CD8-positive, alpha-beta memory T cell (primary cell): Measurements from ENCODE around the gene SUMO2. TPM values are rescaled to one million over a fixed set of nuclear protein-coding genes. Genes with fewer than 3 reads are reported as not detected.
A peak's percentile ranks its signal among the peaks of the same experiment; 100 is the strongest.
"Not testable (repeated sequence)": the region's sequence is repeated elsewhere in the genome, so short reads cannot be mapped to it uniquely, and the experiment has no call there.

Experiments used
- CTCF ChIA-PET: fragments of 350-600 bp; sonication (Branson Sonifier 250); formaldehyde crosslinking; loops from one replicate; lab custom pipeline; 2021; ENCODE audit warnings: antibody characterized with exemption; lab: Charles Lee
- POLR2A ChIA-PET: fragments of 350-600 bp; sonication (Branson Sonifier 250); formaldehyde crosslinking; loops from one replicate; lab custom pipeline; 2021; ENCODE audit warnings: antibody characterized with exemption; lab: Charles Lee
- DNase-seq, 5 donors: peaks; one replicate each; pipeline versions ENCODE4 v3.0.0 to v3.0.0-alpha.2; 2020 to 2022; ENCODE audit warnings: mixed read lengths in 1 of 5
- H3K27ac ChIP-seq: one replicate; pipeline ENCODE4 v1.7.0; 2013; ENCODE audit warnings: low read depth, mild to moderate bottlenecking, low read length, moderate library complexity
- H3K27me3 ChIP-seq: 2 replicates; pipeline ENCODE4 v1.7.0; 2013; ENCODE audit warnings: low read length, mild to moderate bottlenecking; ENCODE audit not compliant: insufficient read depth, poor library complexity, severe bottlenecking
- H3K36me3 ChIP-seq: 2 replicates; pipeline ENCODE4 v1.7.0; 2013; ENCODE audit warnings: mild to moderate bottlenecking, low read length, moderate library complexity; ENCODE audit not compliant: insufficient read depth
- H3K4me1 ChIP-seq: 2 replicates; pipeline ENCODE4 v1.7.0; 2013; ENCODE audit warnings: mild to moderate bottlenecking, low read length, moderate library complexity; ENCODE audit not compliant: insufficient read depth
- H3K4me3 ChIP-seq: 2 replicates; pipeline ENCODE4 v1.7.0; 2013; ENCODE audit warnings: mild to moderate bottlenecking, low read length
- H3K9me3 ChIP-seq: 2 replicates; pipeline ENCODE4 v1.7.0; 2013; ENCODE audit warnings: mild to moderate bottlenecking, low read length
- H3K27ac Mint-ChIP-seq, 8 donors: one replicate each; pipeline ENCODE4 v1.8.0; 2020 to 2021; ENCODE audit warnings: mixed read lengths in 8 of 8, mild to moderate bottlenecking in 6 of 8, inconsistent platforms in 3 of 8, moderate library complexity in 3 of 8
- H3K27me3 Mint-ChIP-seq, 2 donors: one replicate each; pipeline ENCODE4 v1.8.0; 2020 to 2021; ENCODE audit warnings: mixed read lengths in 2 of 2, mild to moderate bottlenecking in 1 of 2, moderate library complexity in 1 of 2
- H3K36me3 Mint-ChIP-seq, 3 donors: one replicate each; pipeline ENCODE4 v1.8.0; 2020 to 2021; ENCODE audit warnings: mixed read lengths in 3 of 3, inconsistent platforms in 1 of 3, mild to moderate bottlenecking in 1 of 3
- H3K4me1 Mint-ChIP-seq, 3 donors: one replicate each; pipeline ENCODE4 v1.8.0; 2020 to 2021; ENCODE audit warnings: mixed read lengths in 3 of 3, inconsistent platforms in 1 of 3, mild to moderate bottlenecking in 1 of 3
- H3K4me3 Mint-ChIP-seq, 7 donors: one replicate each; pipeline ENCODE4 v1.8.0; 2020 to 2021; ENCODE audit warnings: mixed read lengths in 7 of 7, mild to moderate bottlenecking in 6 of 7, moderate library complexity in 4 of 7, inconsistent platforms in 2 of 7
- H3K9me3 Mint-ChIP-seq, 5 donors: one replicate each; pipeline ENCODE4 v1.8.0; 2020 to 2022; ENCODE audit warnings: mixed read lengths in 5 of 5, mild to moderate bottlenecking in 3 of 5, moderate library complexity in 2 of 5, inconsistent platforms in 1 of 5
- polyA plus RNA-seq: library from polyadenylated mRNA; unstranded; fragments of 300-500 nt; fragmentation: Illumina TruSeq; gene quantifications from one replicate; pipeline ENCODE4 v1.2.3, GENCODE V29; 2021
- total RNA-seq, 2 experiments: library from RNA; stranded (reverse); gene quantifications; one replicate each; pipeline ENCODE4 v1.2.3, GENCODE V29; 2021

The SUMO2 gene
- total and polyA plus RNA-seq, 3 experiments from 2014 or later = 405 to 687 (median 653) TPM

GRCh38 chr17:75127936-75128335, 54.8 kb downstream of the SUMO2 start:
- CTCF ChIA-PET = interaction anchor here (12.6 kb wide), 1 partner anchor 13 kb away, joined by 151 read pairs; the partner anchor contains the start of gene ARMC7
- POLR2A ChIA-PET = not testable (repeated sequence)

GRCh38 chr17:75126954-75127353, 55.8 kb downstream of the SUMO2 start:
- peaks cover 8% of the 10 kb centered on the region for H3K36me3 ChIP-seq
- H3K4me1 ChIP-seq = peaks cover 35% of the 10 kb centered on the region
- H3K4me1 Mint-ChIP-seq = peaks cover 29 to 35% (median 31%) of the 10 kb centered on the region in 3 donors
- DNase-seq = no peak
- H3K27me3 Mint-ChIP-seq = no peaks in the 10 kb centered on the region
- no peak overlapping the region for H3K4me3 Mint-ChIP-seq
- no peak overlapping the region for H3K4me3 ChIP-seq
- H3K9me3 ChIP-seq = no peaks in the 10 kb centered on the region
- CTCF ChIA-PET = interaction anchor here (12.6 kb wide), 1 partner anchor 12 kb away, joined by 151 read pairs; the partner anchor contains the start of gene ARMC7
- H3K36me3 Mint-ChIP-seq = peaks cover 0 to 23% (median 2%) of the 10 kb centered on the region in 3 donors
- POLR2A ChIA-PET = interaction anchor here (0.6 kb wide), 1 partner anchor 93 kb away, joined by 6 read pairs; no protein-coding TSS in a partner anchor
- no peak overlapping the region for H3K27ac ChIP-seq
- H3K9me3 Mint-ChIP-seq = no peaks in the 10 kb centered on the region
- no peaks in the 10 kb centered on the region for H3K27me3 ChIP-seq
- peak overlapping the region in 1 of 8 donors; percentile 54 for H3K27ac Mint-ChIP-seq

More at GRCh38 chr17:75127936-75128335, 54.8 kb downstream of the SUMO2 start:
- not testable (repeated sequence) for H3K4me3 ChIP-seq, DNase-seq, H3K9me3 ChIP-seq, H3K27me3 ChIP-seq, H3K9me3 Mint-ChIP-seq, H3K27me3 Mint-ChIP-seq, H3K27ac ChIP-seq, H3K36me3 ChIP-seq
- Mint-ChIP-seq H3K27ac (peak overlapping the region in 1 of 8 donors; percentile 52), H3K4me1 (peaks cover 31 to 39% (median 32%) of the 10 kb centered on the region in 3 donors), H3K36me3 (peaks cover 0 to 23% (median 2%) of the 10 kb centered on the region in 3 donors), H3K4me3 (peak overlapping the region in 2 of 7 donors; percentile 23 to 78)
- H3K4me1 ChIP-seq = peaks cover 35% of the 10 kb centered on the region

GRCh38 chr17:75125984-75126383, 56.8 kb downstream of the SUMO2 start:
- Mint-ChIP-seq H3K27me3 (no peaks in the 10 kb centered on the region), H3K36me3 (peaks cover under 1 to 27% (median 3%) of the 10 kb centered on the region in 3 donors), H3K27ac (peak overlapping the region in 6 of 8 donors; percentile 57 to 94 (median 72)), H3K9me3 (no peaks in the 10 kb centered on the region), H3K4me3 (no peak overlapping the region), H3K4me1 (peaks cover 31 to 38% (median 33%) of the 10 kb centered on the region in 3 donors)
- ChIA-PET POLR2A (interaction anchor here (0.5 kb wide), 1 partner anchor 56 kb away, joined by 3 read pairs; no protein-coding TSS in a partner anchor), CTCF (interaction anchor here (1.5 to 12.6 kb wide), 2 partner anchors 11 to 35 kb away, joined by 3 to 151 read pairs; partner anchors contain the start of gene ARMC7)
- Histone ChIP-seq H3K36me3 (peaks cover 9% of the 10 kb centered on the region), H3K9me3 (no peaks in the 10 kb centered on the region), H3K4me1 (peaks cover 35% of the 10 kb centered on the region), H3K27ac (no peak overlapping the region), H3K4me3 (no peak overlapping the region), H3K27me3 (no peaks in the 10 kb centered on the region)
- DNase-seq = no peak

GRCh38 chr17:75124819-75125162, 58.0 kb downstream of the SUMO2 start:
- Mint-ChIP-seq H3K4me3 (no peak overlapping the region), H3K27ac (peak overlapping the region in 3 of 8 donors; percentile 12 to 59 (median 14)), H3K4me1 (peaks cover 26 to 34% (median 28%) of the 10 kb centered on the region in 3 donors), H3K36me3 (peaks cover 3 to 30% (median 5%) of the 10 kb centered on the region in 3 donors), H3K27me3 (no peaks in the 10 kb centered on the region), H3K9me3 (no peaks in the 10 kb centered on the region)
- H3K4me3 ChIP-seq = no peak overlapping the region
- H3K27ac ChIP-seq = peak overlapping the region; percentile 64
- ChIA-PET CTCF (interaction anchor here (0.8 to 12.6 kb wide), 4 partner anchors 10 to 77 kb away, joined by 3 to 151 read pairs (median 5); partner anchors contain the start of gene ARMC7), POLR2A (interaction anchor here (1.5 to 1.6 kb wide), 2 partner anchors 10 to 15 kb away, joined by 5 to 6 read pairs; partner anchors contain the start of gene ARMC7)
- peaks cover 25% of the 10 kb centered on the region for H3K4me1 ChIP-seq
- peaks cover 7% of the 10 kb centered on the region for H3K36me3 ChIP-seq
- H3K9me3 ChIP-seq = no peaks in the 10 kb centered on the region
- H3K27me3 ChIP-seq = no peaks in the 10 kb centered on the region
- no peak for DNase-seq

- POLR2A ChIA-PET = interaction anchor here (0.7 to 1.6 kb wide), 3 partner anchors 9 to 14 kb away, joined by 3 to 6 read pairs (median 5); partner anchors contain the start of gene ARMC7
- no peaks in the 10 kb centered on the region for H3K9me3 ChIP-seq
- H3K27me3 ChIP-seq = no peaks in the 10 kb centered on the region
- peak in 2 of 5 donors; percentile 8 to 59 for DNase-seq
- H3K9me3 Mint-ChIP-seq = no peaks in the 10 kb centered on the region
- H3K27ac Mint-ChIP-seq = peak overlapping the region in 5 of 8 donors; percentile 11 to 90 (median 39)
- no peak overlapping the region for H3K4me3 ChIP-seq
- H3K4me1 Mint-ChIP-seq = peaks cover 23 to 30% (median 28%) of the 10 kb centered on the region in 3 donors
- no peaks in the 10 kb centered on the region for H3K27me3 Mint-ChIP-seq
- CTCF ChIA-PET = interaction anchor here (0.8 to 12.6 kb wide), 7 partner anchors 10 to 162 kb away, joined by 3 to 151 read pairs (median 4); partner anchors contain the start of gene ARMC7
- H3K4me1 ChIP-seq = peaks cover 25% of the 10 kb centered on the region
- peak overlapping the region; percentile 64 for H3K27ac ChIP-seq
- H3K36me3 ChIP-seq = peaks cover 4% of the 10 kb centered on the region
- H3K4me3 Mint-ChIP-seq = no peak overlapping the region
- H3K36me3 Mint-ChIP-seq = peaks cover 3 to 25% (median 5%) of the 10 kb centered on the region in 3 donors
These were observed 58.5 kb downstream of the SUMO2 start for GRCh38 chr17:75124041-75124818.

- H3K27ac Mint-ChIP-seq = peak overlapping the region in 2 of 8 donors; percentile 62 to 87
- Histone ChIP-seq H3K27ac (no peak overlapping the region), H3K9me3 (no peaks in the 10 kb centered on the region), H3K4me3 (no peak overlapping the region), H3K4me1 (peaks cover 12% of the 10 kb centered on the region), H3K36me3 (peaks cover 4% of the 10 kb centered on the region), H3K27me3 (no peaks in the 10 kb centered on the region)
- H3K9me3 Mint-ChIP-seq = no peaks in the 10 kb centered on the region
- POLR2A ChIA-PET = no interaction called here
- peaks cover 3 to 35% (median 7%) of the 10 kb centered on the region in 3 donors for H3K36me3 Mint-ChIP-seq
- DNase-seq = no peak
- CTCF ChIA-PET = interaction anchor here (9.9 to 10.7 kb wide), 3 partner anchors 8 to 85 kb away, joined by 151 to 194 read pairs (median 174); partner anchors contain the start of genes NT5C and NUP85
- peak overlapping the region in 1 of 7 donors; percentile 40 for H3K4me3 Mint-ChIP-seq
- no peaks in the 10 kb centered on the region for H3K27me3 Mint-ChIP-seq
- peaks cover 20 to 37% (median 21%) of the 10 kb centered on the region in 3 donors for H3K4me1 Mint-ChIP-seq
These were observed 64.5 kb downstream of the SUMO2 start for GRCh38 chr17:75118307-75118706.

GRCh38 chr17:75116737-75117136, 66.0 kb downstream of the SUMO2 start:
- H3K4me1 ChIP-seq = peaks cover 12% of the 10 kb centered on the region
- Mint-ChIP-seq H3K27me3 (no peaks in the 10 kb centered on the region), H3K9me3 (no peaks in the 10 kb centered on the region), H3K4me3 (no peak overlapping the region), H3K4me1 (peaks cover 26 to 41% (median 27%) of the 10 kb centered on the region in 3 donors), H3K27ac (peak overlapping the region in 1 of 8 donors; percentile 81), H3K36me3 (peaks cover 3 to 39% (median 11%) of the 10 kb centered on the region in 3 donors)
- CTCF ChIA-PET = interaction anchor here (0.7 to 10.7 kb wide), 5 partner anchors 10 to 104 kb away, joined by 3 to 194 read pairs (median 151); partner anchors contain the start of genes NT5C and NUP85
- H3K27ac ChIP-seq = no peak overlapping the region
- no peak for DNase-seq
- H3K36me3 ChIP-seq = peaks cover 4% of the 10 kb centered on the region
- no peaks in the 10 kb centered on the region for H3K9me3 ChIP-seq
- H3K27me3 ChIP-seq = no peaks in the 10 kb centered on the region
- POLR2A ChIA-PET = no interaction called here
- H3K4me3 ChIP-seq = no peak overlapping the region
